Naive thymus-derived CD4-positive, alpha-beta T cell (primary cell): ENCODE data around the gene DENND5B. TPM values are rescaled to one million over a fixed set of nuclear protein-coding genes. Genes with fewer than 3 reads are reported as not detected.

Experiments
- ATAC-seq: fragments of 150-1000 bp; cut with Tn5 transposase; 2 replicates; pipeline ENCODE4 v1.10.0; 2021; ENCODE audit warnings: mild to moderate bottlenecking, moderate library complexity
- CTCF ChIA-PET: fragments of 350-600 bp; sonication (Branson Sonifier 250); formaldehyde crosslinking; loops from one replicate; lab custom pipeline; 2021; ENCODE audit warnings: antibody characterized with exemption; lab: Charles Lee
- POLR2A ChIA-PET: fragments of 350-600 bp; sonication (Branson Sonifier 250); formaldehyde crosslinking; loops from one replicate; lab custom pipeline; 2021; ENCODE audit warnings: antibody characterized with exemption, inconsistent platforms; lab: Charles Lee
- DNase-seq, 9 donors: peaks; one replicate each; pipeline versions ENCODE4 v3.0.0 to v3.0.0-alpha.2; 2020 to 2022; ENCODE audit warnings: mixed read lengths in 1 of 9
- H3K27ac ChIP-seq: one replicate; pipeline ENCODE4 v1.7.0; 2013; ENCODE audit warnings: mild to moderate bottlenecking, low read depth, low read length, moderate library complexity
- H3K27me3 ChIP-seq, 2 donors: one replicate each; pipeline ENCODE4 v1.7.0; 2013; ENCODE audit warnings: low read length in 2 of 2, mild to moderate bottlenecking in 2 of 2, moderate library complexity in 2 of 2; ENCODE audit not compliant: control insufficient read depth in 2 of 2, insufficient read depth in 2 of 2
- H3K36me3 ChIP-seq, 3 experiments: 1 replicate in 2 of 3; 2 replicates in 1 of 3; pipeline ENCODE4 v1.7.0; 2013; ENCODE audit warnings: low read length in 3 of 3, mild to moderate bottlenecking in 3 of 3, moderate library complexity in 1 of 3; ENCODE audit not compliant: insufficient read depth in 3 of 3, control insufficient read depth in 2 of 3
- H3K4me1 ChIP-seq, 2 donors: one replicate each; pipeline ENCODE4 v1.7.0; 2013; ENCODE audit warnings: low read length in 2 of 2, mild to moderate bottlenecking in 2 of 2, moderate library complexity in 1 of 2; ENCODE audit not compliant: control insufficient read depth in 2 of 2, insufficient read depth in 2 of 2
- H3K4me3 ChIP-seq: 2 replicates; pipeline ENCODE4 v1.7.0; 2013; ENCODE audit warnings: mild to moderate bottlenecking, low read length
- H3K9me3 ChIP-seq, 3 experiments: 1 replicate in 2 of 3; 2 replicates in 1 of 3; pipeline ENCODE4 v1.7.0; 2013; ENCODE audit warnings: low read length in 3 of 3; ENCODE audit not compliant: control insufficient read depth in 2 of 3
- H3K27ac Mint-ChIP-seq, 9 donors: one replicate each; pipeline ENCODE4 v1.8.0; 2020 to 2022; ENCODE audit warnings: mixed read lengths in 9 of 9, mild to moderate bottlenecking in 8 of 9, moderate library complexity in 5 of 9, inconsistent platforms in 2 of 9
- H3K27me3 Mint-ChIP-seq, 5 donors: one replicate each; pipeline ENCODE4 v1.8.0; 2021 to 2022; ENCODE audit warnings: mixed read lengths in 5 of 5, mild to moderate bottlenecking in 1 of 5
- H3K36me3 Mint-ChIP-seq, 5 donors: one replicate each; pipeline ENCODE4 v1.8.0; 2020 to 2022; ENCODE audit warnings: mixed read lengths in 5 of 5, mild to moderate bottlenecking in 3 of 5, inconsistent platforms in 1 of 5
- H3K4me1 Mint-ChIP-seq, 7 donors: one replicate each; pipeline ENCODE4 v1.8.0; 2020 to 2022; ENCODE audit warnings: mixed read lengths in 7 of 7, mild to moderate bottlenecking in 3 of 7, inconsistent platforms in 1 of 7
- H3K4me3 Mint-ChIP-seq, 10 donors: one replicate each; pipeline ENCODE4 v1.8.0; 2020 to 2022; ENCODE audit warnings: mild to moderate bottlenecking in 10 of 10, mixed read lengths in 10 of 10, moderate library complexity in 6 of 10, inconsistent platforms in 2 of 10
- H3K9me3 Mint-ChIP-seq, 11 donors: one replicate each; pipeline ENCODE4 v1.8.0; 2020 to 2022; ENCODE audit warnings: mixed read lengths in 11 of 11, mild to moderate bottlenecking in 4 of 11, inconsistent platforms in 1 of 11, moderate library complexity in 1 of 11
- intact Hi-C, 2 donors: fragments of 100-400 bp; cut with micrococcal nuclease; formaldehyde crosslinking; loops; one replicate each; pipeline ENCODE4 v1.15.1; 2023
- polyA plus RNA-seq, 2 donors: library from polyadenylated mRNA; unstranded; fragments of 300-500 nt; fragmentation: Illumina TruSeq; gene quantifications; one replicate each; pipeline ENCODE4 v1.2.3, GENCODE V29; 2021
- total RNA-seq, 6 experiments: library from RNA in 5 of 6; stranded (reverse) in 5 of 6; gene quantifications; 1 replicate in 5 of 6; 2 replicates in 1 of 6; pipeline ENCODE4 v1.2.3 and lab custom pipeline; 2021 to 2026

DENND5B gene
- total and polyA plus RNA-seq, 7 experiments from 2014 or later = 0.16 to 1.5 (median 0.29) TPM; not detected in 2

DNA sequence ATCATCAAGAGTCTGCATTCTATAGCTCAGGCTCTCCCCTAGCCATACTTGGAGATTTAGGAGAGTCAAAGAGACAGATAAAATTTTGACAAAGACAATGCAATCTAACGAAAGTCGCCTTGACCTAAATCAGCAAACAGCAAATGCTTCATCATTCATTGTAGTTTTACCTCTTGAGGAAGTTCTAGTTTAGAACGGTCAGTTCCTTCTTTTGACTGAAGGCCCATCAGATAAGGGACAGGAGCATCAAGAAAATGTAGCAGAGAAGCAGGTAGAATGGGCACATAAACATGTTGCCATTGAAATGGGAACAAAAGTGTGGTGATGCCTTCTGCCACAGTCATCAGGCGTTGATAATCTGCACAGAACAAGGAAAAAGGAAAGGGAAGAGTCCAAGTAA, 130.9 kb downstream of the DENND5B start:
- no peak overlapping the region for H3K4me3 ChIP-seq
- no peaks in the 10 kb centered on the region for H3K4me1 Mint-ChIP-seq
- CTCF ChIA-PET = no interaction called here
- DNase-seq (no peak), ATAC-seq (no peak)
- H3K36me3 ChIP-seq = no peaks in the 10 kb centered on the region
- no peaks in the 10 kb centered on the region for H3K36me3 Mint-ChIP-seq
- H3K27me3 Mint-ChIP-seq = peaks cover 0 to 7% (median 3%) of the 10 kb centered on the region in 5 donors
- H3K27ac Mint-ChIP-seq = no peak overlapping the region
- H3K27ac ChIP-seq = no peak overlapping the region
- H3K4me1 ChIP-seq = no peaks in the 10 kb centered on the region
- no peaks in the 10 kb centered on the region for H3K27me3 ChIP-seq
- H3K9me3 Mint-ChIP-seq = peaks cover 0 to 3% (median 0%) of the 10 kb centered on the region in 11 donors
- no peaks in the 10 kb centered on the region for H3K9me3 ChIP-seq
- POLR2A ChIA-PET = no interaction called here
- no peak overlapping the region for H3K4me3 Mint-ChIP-seq
- intact Hi-C loops = no loop called here

GRCh38 chr12:31456562-31456961, 134.4 kb downstream of the DENND5B start:
- Mint-ChIP-seq H3K27me3 (peaks cover 0 to 4% (median 3%) of the 10 kb centered on the region in 5 donors), H3K4me3 (no peak overlapping the region), H3K9me3 (peaks cover 0 to 2% (median 0%) of the 10 kb centered on the region in 11 donors), H3K36me3 (no peaks in the 10 kb centered on the region), H3K4me1 (no peaks in the 10 kb centered on the region), H3K27ac (no peak overlapping the region)
- Histone ChIP-seq H3K36me3 (no peaks in the 10 kb centered on the region), H3K4me3 (no peak overlapping the region), H3K27me3 (no peaks in the 10 kb centered on the region), H3K4me1 (no peaks in the 10 kb centered on the region), H3K9me3 (no peaks in the 10 kb centered on the region), H3K27ac (no peak overlapping the region)
- POLR2A ChIA-PET = no interaction called here
- DNase-seq (no peak), ATAC-seq (no peak)
- CTCF ChIA-PET = no interaction called here
- intact Hi-C loops = no loop called here

DNA sequence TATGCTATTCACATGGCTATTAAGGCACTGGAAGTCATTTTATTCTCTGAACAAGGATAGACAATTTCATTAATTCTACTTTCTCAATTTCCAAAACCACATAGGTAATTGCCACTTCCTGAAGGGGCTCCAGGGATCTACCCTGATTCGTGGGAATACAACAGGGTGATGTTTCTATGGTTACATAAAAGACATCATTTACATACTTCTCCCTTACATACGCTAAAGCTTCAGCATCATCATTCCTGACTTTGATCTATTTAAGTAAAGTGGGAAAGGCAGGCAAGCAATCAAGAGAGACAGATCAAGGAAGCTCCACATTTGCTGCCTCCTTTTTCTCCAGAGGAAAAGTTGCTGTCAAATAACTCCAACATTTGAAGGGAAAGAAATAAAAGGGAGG, 146.2 kb downstream of the DENND5B start:
- ATAC-seq = no peak
- Histone ChIP-seq H3K27me3 (no peaks in the 10 kb centered on the region), H3K9me3 (no peaks in the 10 kb centered on the region), H3K4me3 (no peak overlapping the region), H3K4me1 (no peaks in the 10 kb centered on the region), H3K27ac (no peak overlapping the region), H3K36me3 (no peaks in the 10 kb centered on the region)
- Mint-ChIP-seq H3K36me3 (no peaks in the 10 kb centered on the region), H3K9me3 (no peaks in the 10 kb centered on the region), H3K27ac (no peak overlapping the region), H3K27me3 (peaks cover 0 to 6% (median 0%) of the 10 kb centered on the region in 5 donors), H3K4me1 (no peaks in the 10 kb centered on the region), H3K4me3 (no peak overlapping the region)
- intact Hi-C loops = no loop called here
- POLR2A ChIA-PET = no interaction called here
- CTCF ChIA-PET = no interaction called here
- DNase-seq = no peak

GRCh38 chr12:31440586-31440985, 150.3 kb downstream of the DENND5B start:
- Mint-ChIP-seq H3K27ac (no peak overlapping the region), H3K4me3 (no peak overlapping the region), H3K4me1 (no peaks in the 10 kb centered on the region), H3K9me3 (no peaks in the 10 kb centered on the region), H3K36me3 (no peaks in the 10 kb centered on the region), H3K27me3 (peaks cover 0 to 11% (median 0%) of the 10 kb centered on the region in 5 donors)
- H3K4me3 ChIP-seq = no peak overlapping the region
- H3K9me3 ChIP-seq = no peaks in the 10 kb centered on the region
- ATAC-seq (no peak), DNase-seq (no peak)
- CTCF ChIA-PET = no interaction called here
- H3K27ac ChIP-seq = no peak overlapping the region
- H3K36me3 ChIP-seq = no peaks in the 10 kb centered on the region
- intact Hi-C loops = no loop called here
- no peaks in the 10 kb centered on the region for H3K4me1 ChIP-seq
- no peaks in the 10 kb centered on the region for H3K27me3 ChIP-seq
- POLR2A ChIA-PET = no interaction called here

DNA sequence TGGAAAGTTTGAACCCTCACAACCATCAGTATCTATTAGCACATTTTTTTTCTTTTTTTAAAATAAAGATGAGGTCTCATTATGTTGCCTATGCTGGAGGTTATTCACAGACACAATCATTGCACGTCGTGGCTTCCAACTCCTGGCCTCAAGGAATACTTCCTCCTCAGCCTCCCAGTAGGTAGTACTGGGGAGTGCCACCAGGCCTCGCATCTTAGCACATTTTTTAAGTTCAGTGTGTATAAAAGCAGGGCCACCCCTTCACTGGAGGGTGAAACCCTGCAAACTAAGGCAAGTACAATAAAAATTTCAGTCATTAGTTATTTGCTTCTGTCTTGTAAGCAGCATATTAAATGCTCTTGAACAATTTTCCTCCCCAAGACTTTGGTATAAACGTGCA, 150.8 kb downstream of the DENND5B start:
- H3K4me3 ChIP-seq = no peak overlapping the region
- ATAC-seq (no peak), DNase-seq (no peak)
- no peaks in the 10 kb centered on the region for H3K36me3 ChIP-seq
- no peaks in the 10 kb centered on the region for H3K27me3 ChIP-seq
- Mint-ChIP-seq H3K9me3 (no peaks in the 10 kb centered on the region), H3K27me3 (peaks cover 0 to 11% (median 0%) of the 10 kb centered on the region in 5 donors), H3K4me1 (no peaks in the 10 kb centered on the region), H3K27ac (no peak overlapping the region), H3K36me3 (no peaks in the 10 kb centered on the region), H3K4me3 (no peak overlapping the region)
- H3K9me3 ChIP-seq = no peaks in the 10 kb centered on the region
- ChIA-PET POLR2A (no interaction called here), CTCF (no interaction called here)
- intact Hi-C loops = no loop called here
- no peak overlapping the region for H3K27ac ChIP-seq
- no peaks in the 10 kb centered on the region for H3K4me1 ChIP-seq

DNA sequence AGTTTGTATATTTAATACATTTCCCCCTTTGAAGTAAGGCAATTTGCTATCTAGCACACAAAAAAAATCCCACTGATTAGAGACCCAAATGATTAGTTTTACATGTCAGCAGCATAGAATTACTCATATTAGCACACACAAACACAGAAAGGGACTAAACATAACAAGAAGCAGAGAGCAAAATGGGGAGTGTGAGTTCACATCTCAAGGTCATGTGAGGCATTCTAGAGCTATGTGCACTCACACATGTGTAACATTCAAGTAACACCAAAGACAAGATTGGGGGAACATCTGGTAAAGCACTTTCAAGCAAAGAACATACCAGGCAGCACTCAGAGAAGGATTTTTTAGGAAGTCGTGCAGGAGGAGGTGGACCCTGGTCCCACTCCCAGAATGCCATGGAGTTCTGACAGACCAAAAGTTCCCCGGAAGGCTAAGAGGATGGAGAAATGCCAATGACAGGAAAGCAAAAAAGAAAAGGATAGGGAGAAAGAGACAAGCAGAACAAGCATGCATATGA, 159.2 kb downstream of the DENND5B start:
- ATAC-seq = no peak
- Mint-ChIP-seq H3K4me3 (no peak overlapping the region), H3K27me3 (peaks cover 0 to 10% (median 5%) of the 10 kb centered on the region in 5 donors), H3K4me1 (no peaks in the 10 kb centered on the region), H3K9me3 (no peaks in the 10 kb centered on the region), H3K36me3 (no peaks in the 10 kb centered on the region), H3K27ac (no peak overlapping the region)
- no peaks in the 10 kb centered on the region for H3K4me1 ChIP-seq
- ChIA-PET POLR2A (no interaction called here), CTCF (no interaction called here)
- H3K9me3 ChIP-seq = no peaks in the 10 kb centered on the region
- H3K27ac ChIP-seq = no peak overlapping the region
- H3K27me3 ChIP-seq = no peaks in the 10 kb centered on the region
- DNase-seq = no peak
- intact Hi-C loops = no loop called here
- no peak overlapping the region for H3K4me3 ChIP-seq
- H3K36me3 ChIP-seq = no peaks in the 10 kb centered on the region

- H3K27me3 ChIP-seq = no peaks in the 10 kb centered on the region
- H3K27me3 Mint-ChIP-seq = peaks cover 0 to 9% (median 4%) of the 10 kb centered on the region in 5 donors
- no peak overlapping the region for H3K27ac Mint-ChIP-seq
- no peak overlapping the region for H3K4me3 ChIP-seq
- H3K36me3 Mint-ChIP-seq = no peaks in the 10 kb centered on the region
- H3K36me3 ChIP-seq = no peaks in the 10 kb centered on the region
- H3K9me3 Mint-ChIP-seq = no peaks in the 10 kb centered on the region
- intact Hi-C loops = no loop called here
- no peak overlapping the region for H3K4me3 Mint-ChIP-seq
- H3K4me1 Mint-ChIP-seq = no peaks in the 10 kb centered on the region
- no peaks in the 10 kb centered on the region for H3K4me1 ChIP-seq
- CTCF ChIA-PET = interaction anchor here (0.7 kb wide), 2 partner anchors 13 to 580 kb away, joined by 3 read pairs; no protein-coding TSS in a partner anchor
- H3K9me3 ChIP-seq = no peaks in the 10 kb centered on the region
- POLR2A ChIA-PET = no interaction called here
- no peak overlapping the region for H3K27ac ChIP-seq
- ATAC-seq (no peak), DNase-seq (no peak)
Measured at GRCh38 chr12:31423405-31423804, 167.5 kb downstream of the DENND5B start.
